UCSD-AML1 (cell line): Measurements from ENCODE around the gene SMAD3.

ENCODE experiments used
- DNase-seq: peaks from one replicate; lab custom pipeline; 2025; ENCODE audit not compliant: unreplicated experiment; lab: John Stamatoyannopoulos, UW

Gene SMAD3

GRCh38 chr15:67158367-67158766 is 93.0 kb downstream of the SMAD3 start:
- no peak for DNase-seq

GRCh38 chr15:67161412-67161811 is 96.0 kb downstream of the SMAD3 start:
- DNase-seq = no peak

- no peak for DNase-seq
These were observed 96.5 kb downstream of the SMAD3 start for GRCh38 chr15:67161881-67162280.

- no peak for DNase-seq
These were observed 97.8 kb downstream of the SMAD3 start for GRCh38 chr15:67163180-67163579.

- DNase-seq = no peak
These were observed 99.0 kb downstream of the SMAD3 start for GRCh38 chr15:67164401-67164791.

- DNase-seq = no peak
These were observed 99.4 kb downstream of the SMAD3 start for GRCh38 chr15:67164811-67165253.

- DNase-seq = no peak
These were observed 100.2 kb downstream of the SMAD3 start for GRCh38 chr15:67165254-67166253.

GRCh38 chr15:67166280-67167009 is 101.0 kb downstream of the SMAD3 start:
- no peak for DNase-seq

- DNase-seq = no peak
These were observed 101.7 kb downstream of the SMAD3 start for GRCh38 chr15:67167091-67167490.

- DNase-seq = no peak
These were observed 103.3 kb downstream of the SMAD3 start for GRCh38 chr15:67168694-67169093.

GRCh38 chr15:67170143-67170925 is 104.9 kb downstream of the SMAD3 start:
- DNase-seq = no peak

- no peak for DNase-seq
These were observed 106.1 kb downstream of the SMAD3 start for GRCh38 chr15:67171471-67171870.

GRCh38 chr15:67172172-67172571 is 106.8 kb downstream of the SMAD3 start:
- DNase-seq = no peak

- DNase-seq = no peak
These were observed 107.6 kb downstream of the SMAD3 start for GRCh38 chr15:67173005-67173404.

- DNase-seq = no peak
These were observed 108.4 kb downstream of the SMAD3 start for GRCh38 chr15:67173786-67174185.

- no peak for DNase-seq
These were observed 109.0 kb downstream of the SMAD3 start for GRCh38 chr15:67174446-67174845.

- DNase-seq = no peak
These were observed 109.6 kb downstream of the SMAD3 start for GRCh38 chr15:67174864-67175573.

GRCh38 chr15:67175643-67176071 is 110.3 kb downstream of the SMAD3 start:
- DNase-seq = no peak

GRCh38 chr15:67176195-67176971 is 111.0 kb downstream of the SMAD3 start:
- no peak for DNase-seq

GRCh38 chr15:67177752-67178151 is 112.3 kb downstream of the SMAD3 start:
- DNase-seq = no peak
